Right ventricle myocardium inferior (tissue), 1 donor: ENCODE data around the gene KCND2. TPM values are rescaled to one million over a fixed set of nuclear protein-coding genes. Genes with fewer than 3 reads are reported as not detected.
"Not testable (repeated sequence)": the region's sequence is repeated elsewhere in the genome, so short reads cannot be mapped to it uniquely, and the experiment has no call there.

ENCODE experiments used
- ATAC-seq: fragments of 200-7000 bp; cut with Tn5 transposase; one replicate; pipeline ENCODE4 v1.9.1; 2020; ENCODE audit warnings: mild to moderate bottlenecking, moderate library complexity
- DNase-seq: peaks from one replicate; pipeline ENCODE4 v3.0.0; 2021; ENCODE audit errors: missing footprints
- intact Hi-C: fragments of 100-400 bp; cut with DNase I; formaldehyde crosslinking; loops from one replicate; pipeline ENCODE4 v1.11.0; 2022
- total RNA-seq: library from RNA; stranded (reverse); fragmentation: NEBNext Ultra II Directional; extraction: Animal tissue kit (Norgen Biotek cat#: 25700); gene quantifications from one replicate; pipeline ENCODE4 v1.2.1, GENCODE V29; 2021
- donor health status: DM: no; HTN: yes; CAD: no; lungs with severe emphysema.

Gene KCND2
- total RNA-seq, 1 donor from 2014 or later = not detected

- DNase-seq (no peak), ATAC-seq (no peak)
- intact Hi-C loops = no loop called here
Observed at GRCh38 chr7:120639884-120640283, 366.9 kb downstream of the KCND2 start.

- intact Hi-C loops = no loop called here
- DNase-seq (no peak), ATAC-seq (no peak)
Observed at GRCh38 chr7:120645966-120646365, 373.0 kb downstream of the KCND2 start.

- ATAC-seq (no peak), DNase-seq (no peak)
- intact Hi-C loops = no loop called here
Observed at GRCh38 chr7:120654241-120654640, 381.3 kb downstream of the KCND2 start.

- DNase-seq (no peak), ATAC-seq (no peak)
- intact Hi-C loops = no loop called here
Observed at GRCh38 chr7:120658516-120658915, 385.5 kb downstream of the KCND2 start.

GRCh38 chr7:120662291-120662690 is 389.3 kb downstream of the KCND2 start:
- ATAC-seq (no peak), DNase-seq (no peak)
- intact Hi-C loops = no loop called here

GRCh38 chr7:120665068-120665467 is 392.1 kb downstream of the KCND2 start:
- intact Hi-C loops = no loop called here
- no peak for DNase-seq
- ATAC-seq = no peak

GRCh38 chr7:120675076-120675475 is 402.1 kb downstream of the KCND2 start:
- intact Hi-C loops = no loop called here
- DNase-seq = no peak
- ATAC-seq = no peak

- DNase-seq = no peak
- intact Hi-C loops = no loop called here
- ATAC-seq = no peak
Observed at GRCh38 chr7:120677535-120677934, 404.6 kb downstream of the KCND2 start.

GRCh38 chr7:120680985-120681384 is 408.0 kb downstream of the KCND2 start:
- DNase-seq (no peak), ATAC-seq (no peak)
- intact Hi-C loops = no loop called here

- intact Hi-C loops = no loop called here
- DNase-seq (no peak), ATAC-seq (no peak)
Observed at GRCh38 chr7:120684463-120684862, 411.5 kb downstream of the KCND2 start.

- ATAC-seq (no peak), DNase-seq (no peak)
- intact Hi-C loops = no loop called here
Observed at GRCh38 chr7:120691915-120692314, 418.9 kb downstream of the KCND2 start.

- intact Hi-C loops = no loop called here
- no peak for ATAC-seq
- DNase-seq = no peak
Observed at GRCh38 chr7:120695848-120696247, 422.9 kb downstream of the KCND2 start.

- DNase-seq = no peak
- intact Hi-C loops = no loop called here
- ATAC-seq = no peak
Observed at GRCh38 chr7:120700796-120701195, 427.8 kb downstream of the KCND2 start.

GRCh38 chr7:120702408-120702807 is 429.4 kb downstream of the KCND2 start:
- intact Hi-C loops, DNase-seq, ATAC-seq: not testable (repeated sequence)

- ATAC-seq = no peak
- intact Hi-C loops = no loop called here
Observed at GRCh38 chr7:120703585-120704240, 430.7 kb downstream of the KCND2 start.

GRCh38 chr7:120709252-120709971 is 436.4 kb downstream of the KCND2 start:
- intact Hi-C loops = no loop called here
- DNase-seq = no peak
- no peak for ATAC-seq

More at GRCh38 chr7:120703585-120704240, 430.7 kb downstream of the KCND2 start:
- no peak for DNase-seq

- ATAC-seq (no peak), DNase-seq (no peak)
- intact Hi-C loops = no loop called here
Observed at GRCh38 chr7:120709972-120710320, 437.0 kb downstream of the KCND2 start.

- ATAC-seq (no peak), DNase-seq (no peak)
- intact Hi-C loops = no loop called here
Observed at GRCh38 chr7:120714945-120715344, 442.0 kb downstream of the KCND2 start.

GRCh38 chr7:120716307-120716706 is 443.3 kb downstream of the KCND2 start:
- no peak for DNase-seq
- no peak for ATAC-seq
- intact Hi-C loops = no loop called here

- no peak for DNase-seq
- intact Hi-C loops = no loop called here
- ATAC-seq = no peak
Observed at GRCh38 chr7:120717166-120717565, 444.2 kb downstream of the KCND2 start.

GRCh38 chr7:120718361-120718760 is 445.4 kb downstream of the KCND2 start:
- DNase-seq (no peak), ATAC-seq (no peak)
- intact Hi-C loops = no loop called here
